GM12878 (cell line): Measurements from ENCODE around the gene ZSWIM3. TPM values are rescaled to one million over a fixed set of nuclear protein-coding genes. Genes with fewer than 3 reads are reported as not detected.

Experiments used
- ATAC-seq: fragments of 200-7000 bp; cut with Tn5 transposase; 3 replicates; pipeline ENCODE4 v1.9.1; 2020; ENCODE audit warnings: mild to moderate bottlenecking, moderate library complexity
- BruUV-seq: library from RNA; stranded (reverse); fragments of 400-500 nt; replicated peaks from 2 replicates; lab custom pipeline; 2021; lab: Mats Ljungman, UMichigan
- CTCF ChIA-PET: fragments of 300-600 bp; sonication (Branson Sonifier 250); formaldehyde crosslinking; extraction: SDS; loops from one replicate; lab custom pipeline; 2021; ENCODE audit warnings: inconsistent platforms; lab: Yijun Ruan, JAX
- POLR2A ChIA-PET: fragments of 350-600 bp; formaldehyde crosslinking; extraction: SDS; loops from one replicate; lab custom pipeline; 2021; ENCODE audit warnings: inconsistent platforms; lab: Charles Lee
- RAD21 ChIA-PET: fragments of 300-600 bp; sonication (Branson Sonifier 250); formaldehyde crosslinking; loops from one replicate; lab custom pipeline; 2023; ENCODE audit warnings: antibody characterized with exemption; ENCODE audit not compliant: unreplicated experiment; lab: Charles Lee
- SMC1A ChIA-PET: fragments of 300-600 bp; sonication (Branson Sonifier 250); formaldehyde crosslinking; loops from one replicate; lab custom pipeline; 2023; ENCODE audit not compliant: unreplicated experiment, uncharacterized antibody; lab: Charles Lee
- DNase-seq: peaks from one replicate; pipeline ENCODE4 v3.0.0-alpha.2; 2011; ENCODE audit warnings: low read depth, low spot score
- FAIRE-seq: peaks from 3 replicates; lab custom pipeline; 2011; peaks lifted over from hg19 to GRCh38; lab: Jason Lieb, UNC
- H2AFZ ChIP-seq: 2 replicates; pipeline ENCODE4 v1.6.0; 2011; ENCODE audit warnings: low read depth, low read length, control low read depth; ENCODE audit not compliant: control insufficient read depth
- H3K27ac ChIP-seq: 2 replicates; pipeline ENCODE4 v1.5.1; 2011; ENCODE audit warnings: control low read depth; ENCODE audit not compliant: control insufficient read depth, insufficient read depth
- H3K27me3 ChIP-seq, 2 experiments: replicated peaks in 1 of 2; 2 replicates each; pipeline versions ENCODE4 v1.6.0 to v1.6.1; 2011; ENCODE audit warnings: low read length in 1 of 2; ENCODE audit not compliant: control insufficient read depth in 2 of 2, insufficient read depth in 2 of 2
- H3K36me3 ChIP-seq, 2 experiments: 2 replicates each; pipeline ENCODE4 v1.5.1; 2011; ENCODE audit warnings: low read length in 1 of 2; ENCODE audit not compliant: control insufficient read depth in 2 of 2, insufficient read depth in 2 of 2
- H3K4me1 ChIP-seq: 2 replicates; pipeline ENCODE4 v1.6.1; 2011; ENCODE audit warnings: mild to moderate bottlenecking, low read length, moderate library complexity, mixed read lengths; ENCODE audit not compliant: control insufficient read depth, insufficient read depth
- H3K4me2 ChIP-seq: 2 replicates; pipeline ENCODE4 v1.6.0; 2011; ENCODE audit warnings: control low read depth; ENCODE audit not compliant: control insufficient read depth, insufficient read depth
- H3K4me3 ChIP-seq: fragments of 200-600 bp; sonication (generic); 2 replicates; pipeline ENCODE4 v1.5.1; 2016
- H3K79me2 ChIP-seq: 2 replicates; pipeline ENCODE4 v1.6.0; 2011; ENCODE audit warnings: low read length; ENCODE audit not compliant: control insufficient read depth, insufficient read depth
- H3K9ac ChIP-seq: 2 replicates; pipeline ENCODE4 v1.8.0; 2011; ENCODE audit warnings: low read length, control low read depth, mixed read lengths; ENCODE audit not compliant: control insufficient read depth, insufficient read depth
- H3K9me3 ChIP-seq: replicated peaks from 3 replicates; pipeline ENCODE4 v1.5.1; 2011; ENCODE audit warnings: mild to moderate bottlenecking, low read length; ENCODE audit not compliant: control insufficient read depth, insufficient read depth
- H4K20me1 ChIP-seq: 2 replicates; pipeline ENCODE4 v1.6.0; 2011; ENCODE audit not compliant: control insufficient read depth, insufficient read depth
- BACH1 ChIP-seq: fragments of 450-650 bp; IDR thresholded peaks from 2 replicates; pipeline ENCODE4 v1.6.1; 2017; ENCODE audit warnings: mild to moderate bottlenecking, borderline replicate concordance
- BMI1 ChIP-seq: fragments of 450-650 bp; IDR thresholded peaks from 2 replicates; pipeline ENCODE4 v1.6.1; 2016; ENCODE audit warnings: mild to moderate bottlenecking, moderate library complexity, borderline replicate concordance
- CHD1 ChIP-seq: IDR thresholded peaks from 2 replicates; pipeline ENCODE4 v1.6.1; 2012; ENCODE audit warnings: low read depth, low read length, improper control_type of control experiment
- EGR1 ChIP-seq, 2 experiments: IDR thresholded peaks; 1 replicate in 1 of 2; 2 replicates in 1 of 2; pipeline ENCODE4 v1.6.1; 2011 to 2012; ENCODE audit warnings: low read depth in 2 of 2, low read length in 2 of 2, borderline replicate concordance in 1 of 2, mild to moderate bottlenecking in 1 of 2, moderate library complexity in 1 of 2
- FOS ChIP-seq: IDR thresholded peaks from 3 replicates; pipeline ENCODE4 v1.6.1; 2011; ENCODE audit warnings: borderline replicate concordance; ENCODE audit not compliant: insufficient read length; ENCODE audit errors: extremely low read depth
- IRF4 ChIP-seq: IDR thresholded peaks from 2 replicates; pipeline ENCODE4 v1.6.1; 2011; ENCODE audit warnings: low read depth, low read length
- JUNB ChIP-seq: IDR thresholded peaks from 2 replicates; pipeline ENCODE4 v1.6.1; 2016; ENCODE audit warnings: antibody characterized with exemption, mild to moderate bottlenecking
- MYB ChIP-seq: fragments of 150-350 bp; IDR thresholded peaks from 2 replicates; pipeline ENCODE4 v1.6.1; 2014; ENCODE audit warnings: mild to moderate bottlenecking, low read depth, low read length, borderline replicate concordance
- NR2F1 ChIP-seq: fragments of 450-650 bp; conservative IDR thresholded peaks from 2 replicates; pipeline ENCODE4 v1.6.1; 2017; ENCODE audit warnings: mild to moderate bottlenecking
- RAD51 ChIP-seq: fragments of 450-650 bp; IDR thresholded peaks from 2 replicates; pipeline ENCODE4 v1.6.1; 2016; ENCODE audit warnings: moderate library complexity, mild to moderate bottlenecking, inconsistent platforms
- RFX5 ChIP-seq: IDR thresholded peaks from 2 replicates; pipeline ENCODE4 v1.6.1; 2011; ENCODE audit warnings: low read depth, low read length, improper control_type of control experiment
- SREBF2 ChIP-seq: IDR thresholded peaks from 2 replicates; pipeline ENCODE4 v1.6.1; 2012; ENCODE audit warnings: mild to moderate bottlenecking, low read length
- ZNF217 ChIP-seq: fragments of 450-650 bp; IDR thresholded peaks from 2 replicates; pipeline ENCODE4 v1.6.1; 2017; ENCODE audit warnings: antibody characterized with exemption, mild to moderate bottlenecking
- ZNF24 ChIP-seq: fragments of 450-650 bp; IDR thresholded peaks from 2 replicates; pipeline ENCODE4 v1.6.1; 2017; ENCODE audit warnings: antibody characterized with exemption, mild to moderate bottlenecking
- WGBS: methylation state at CpG from one replicate; pipeline ENCODE4 v1.1.6; 2016; ENCODE audit warnings: low lambda C conversion rate; ENCODE audit not compliant: insufficient replicate concordance, insufficient coverage; ENCODE audit errors: missing lambda C conversion rate; 5-methylcytosine and 5-hydroxymethylcytosine counted together
- in situ Hi-C: fragments of 300-500 bp; cut with MboI; formaldehyde crosslinking; loops from 9 replicates; pipeline ENCODE4 v1.14.3; 2018; ENCODE audit warnings: mixed read lengths
- intact Hi-C: fragments of 100-400 bp; cut with micrococcal nuclease; formaldehyde crosslinking; loops from one replicate; pipeline ENCODE4 v1.14.2; 2022; ENCODE audit not compliant: unreplicated experiment
- polyA plus RNA-seq, 11 experiments: library from polyadenylated mRNA; depleted of rRNA in 4 of 11; unstranded in 6 of 11; stranded (reverse) in 5 of 11; fragments of >200 nt; fragmentation: Nextera tagmentation in 4 of 11; fragmentation: Illumina TruSeq in 1 of 11; extraction: Ambion mirVana in 4 of 11; extraction: Trizol in 1 of 11; gene quantifications; 1 replicate in 1 of 11; 2 replicates in 10 of 11; pipeline versions ENCODE4 v1.2.1 to v1.2.3, GENCODE V29; 2011 to 2016; ENCODE audit warnings: inconsistent platforms in 2 of 11, missing spikeins in 2 of 11, low read depth in 1 of 11
- total RNA-seq, 4 experiments: library from RNA; depleted of rRNA in 3 of 4; stranded (reverse); fragments of >200 nt in 3 of 4; fragmentation: Illumina TruSeq in 1 of 4; extraction: Trizol in 1 of 4; gene quantifications; 2 replicates each; pipeline versions ENCODE4 v1.2.1 to v1.2.3, GENCODE V29; 2013 to 2021
- TF ChIP-seq, protein P1 (sequence below): fragments of 450-650 bp; IDR thresholded peaks from 2 replicates; pipeline ENCODE4 v1.6.1; 2017; ENCODE audit warnings: borderline replicate concordance
- TF ChIP-seq, protein P2 (sequence below): fragments of 450-650 bp; formaldehyde crosslinking; IDR thresholded peaks from 2 replicates; pipeline ENCODE4 v1.4.0; 2020; ENCODE audit warnings: mild to moderate bottlenecking, moderate library complexity

Gene ZSWIM3
- total and polyA plus RNA-seq, 10 of the 15 experiments (the other 5 are each of a cell fraction or from before 2014, with no cell fraction given), result 1.6 to 5.1 (median 4.2) TPM

DNA sequence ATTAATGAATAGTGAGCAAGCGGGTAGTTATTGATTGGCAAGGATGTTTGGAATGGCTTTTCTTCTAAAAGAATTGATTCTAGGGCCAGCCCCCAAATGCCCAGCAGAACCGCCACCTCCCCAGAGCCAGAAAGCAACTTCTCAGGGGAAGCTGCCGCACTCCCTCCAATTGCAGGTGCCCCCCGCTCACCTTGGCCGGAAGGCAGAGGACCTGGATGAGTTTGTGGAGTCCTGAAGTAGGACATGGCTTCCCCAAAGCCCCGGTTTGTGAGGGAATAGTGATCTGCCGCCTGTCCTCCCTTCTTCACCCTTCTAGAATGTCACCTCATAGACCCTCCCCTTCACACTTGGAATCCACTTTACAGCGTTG, 29.9 kb downstream of the ZSWIM3 start, which contains the start of gene SPATA25 (continued):
- no peak for TF ChIP-seq SREBF2
- no peak for TF ChIP-seq EGR1 (IDR thresholded peaks at IDR 0.05; ENCODE audit: borderline replicate concordance in 1 of 2, low read depth in 2 of 2, low read length in 2 of 2)
- no peak for TF ChIP-seq ZNF217
- no peak for TF ChIP-seq MYB

DNA sequence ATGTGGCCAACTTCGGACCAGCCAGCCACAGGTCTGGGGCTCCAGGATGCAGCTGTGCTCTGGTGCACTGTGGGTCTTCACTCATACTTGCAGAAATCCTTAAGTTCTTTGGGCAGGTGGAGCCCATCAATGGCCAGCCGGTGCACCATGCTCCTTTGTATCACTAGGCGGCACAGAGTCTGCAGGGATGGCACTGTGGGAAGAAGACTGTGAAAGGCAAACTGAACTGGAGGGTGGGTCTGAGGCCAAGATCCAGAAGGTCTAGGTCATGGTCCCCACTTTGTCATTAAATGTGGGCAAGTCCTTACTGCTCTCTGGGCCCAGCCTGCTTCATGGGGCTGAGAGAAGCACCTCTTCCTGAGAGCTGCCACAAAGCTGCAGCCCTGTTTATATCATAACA, 31.3 kb downstream of the ZSWIM3 start:
- ATAC-seq, result no peak

More for the DNA sequence above, 31.3 kb downstream of the ZSWIM3 start:
- H3K4me2 ChIP-seq, result no peak overlapping the region
- no peak overlapping the region for H2AFZ ChIP-seq
- RAD21 ChIA-PET, result interaction anchor here (2.4 to 2.9 kb wide), 2 partner anchors 7 to 46 kb away, joined by 11 to 25 read pairs; partner anchors contain the start of genes PCIF1 and ZSWIM1
- peaks cover 32% of the 10 kb centered on the region for H3K4me1 ChIP-seq
- DNase-seq, result no peak
- no TSS peak for BruUV-seq
- peaks cover 8% of the 10 kb centered on the region for H3K79me2 ChIP-seq
- CTCF ChIA-PET, result interaction anchor here (0.8 to 3.0 kb wide), 5 partner anchors 7 to 90 kb away, joined by 3 to 38 read pairs (median 15); partner anchors contain the start of gene ZSWIM1
- 77% methylated on average over 3 of the region's 3 CpGs for WGBS
- H3K27ac ChIP-seq, result no peak overlapping the region
- no peak for TF ChIP-seq NR2F1
- TF ChIP-seq JUNB, result no peak
- TF ChIP-seq RFX5, result no peak
- no peak for TF ChIP-seq CHD1
- TF ChIP-seq, protein P1, sequence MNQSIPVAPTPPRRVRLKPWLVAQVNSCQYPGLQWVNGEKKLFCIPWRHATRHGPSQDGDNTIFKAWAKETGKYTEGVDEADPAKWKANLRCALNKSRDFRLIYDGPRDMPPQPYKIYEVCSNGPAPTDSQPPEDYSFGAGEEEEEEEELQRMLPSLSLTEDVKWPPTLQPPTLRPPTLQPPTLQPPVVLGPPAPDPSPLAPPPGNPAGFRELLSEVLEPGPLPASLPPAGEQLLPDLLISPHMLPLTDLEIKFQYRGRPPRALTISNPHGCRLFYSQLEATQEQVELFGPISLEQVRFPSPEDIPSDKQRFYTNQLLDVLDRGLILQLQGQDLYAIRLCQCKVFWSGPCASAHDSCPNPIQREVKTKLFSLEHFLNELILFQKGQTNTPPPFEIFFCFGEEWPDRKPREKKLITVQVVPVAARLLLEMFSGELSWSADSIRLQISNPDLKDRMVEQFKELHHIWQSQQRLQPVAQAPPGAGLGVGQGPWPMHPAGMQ, result no peak
- TF ChIP-seq RAD51, result no peak
- TF ChIP-seq, protein P2, sequence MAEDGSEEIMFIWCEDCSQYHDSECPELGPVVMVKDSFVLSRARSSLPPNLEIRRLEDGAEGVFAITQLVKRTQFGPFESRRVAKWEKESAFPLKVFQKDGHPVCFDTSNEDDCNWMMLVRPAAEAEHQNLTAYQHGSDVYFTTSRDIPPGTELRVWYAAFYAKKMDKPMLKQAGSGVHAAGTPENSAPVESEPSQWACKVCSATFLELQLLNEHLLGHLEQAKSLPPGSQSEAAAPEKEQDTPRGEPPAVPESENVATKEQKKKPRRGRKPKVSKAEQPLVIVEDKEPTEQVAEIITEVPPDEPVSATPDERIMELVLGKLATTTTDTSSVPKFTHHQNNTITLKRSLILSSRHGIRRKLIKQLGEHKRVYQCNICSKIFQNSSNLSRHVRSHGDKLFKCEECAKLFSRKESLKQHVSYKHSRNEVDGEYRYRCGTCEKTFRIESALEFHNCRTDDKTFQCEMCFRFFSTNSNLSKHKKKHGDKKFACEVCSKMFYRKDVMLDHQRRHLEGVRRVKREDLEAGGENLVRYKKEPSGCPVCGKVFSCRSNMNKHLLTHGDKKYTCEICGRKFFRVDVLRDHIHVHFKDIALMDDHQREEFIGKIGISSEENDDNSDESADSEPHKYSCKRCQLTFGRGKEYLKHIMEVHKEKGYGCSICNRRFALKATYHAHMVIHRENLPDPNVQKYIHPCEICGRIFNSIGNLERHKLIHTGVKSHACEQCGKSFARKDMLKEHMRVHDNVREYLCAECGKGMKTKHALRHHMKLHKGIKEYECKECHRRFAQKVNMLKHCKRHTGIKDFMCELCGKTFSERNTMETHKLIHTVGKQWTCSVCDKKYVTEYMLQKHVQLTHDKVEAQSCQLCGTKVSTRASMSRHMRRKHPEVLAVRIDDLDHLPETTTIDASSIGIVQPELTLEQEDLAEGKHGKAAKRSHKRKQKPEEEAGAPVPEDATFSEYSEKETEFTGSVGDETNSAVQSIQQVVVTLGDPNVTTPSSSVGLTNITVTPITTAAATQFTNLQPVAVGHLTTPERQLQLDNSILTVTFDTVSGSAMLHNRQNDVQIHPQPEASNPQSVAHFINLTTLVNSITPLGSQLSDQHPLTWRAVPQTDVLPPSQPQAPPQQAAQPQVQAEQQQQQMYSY (CRISPR knock-in tag), result no peak
- TF ChIP-seq BACH1, result no peak
- no peak for TF ChIP-seq IRF4
- TF ChIP-seq FOS, result no peak
- no peak for TF ChIP-seq MYB
- TF ChIP-seq ZNF24, result no peak
- no peak for TF ChIP-seq BMI1
- in situ Hi-C loops (no loop called here), intact Hi-C loops (no loop called here)
- POLR2A ChIA-PET, result interaction anchor here (0.8 to 1.5 kb wide), 3 partner anchors 16 to 72 kb away, joined by 4 to 5 read pairs (median 4); no protein-coding TSS in a partner anchor
- H3K4me3 ChIP-seq, result no peak overlapping the region
- H3K36me3 ChIP-seq, result peaks cover 2 to 4% of the 10 kb centered on the region in 2 experiments; a peak in 2 of 4 replicates
- H3K9me3 ChIP-seq, result no peaks in the 10 kb centered on the region
- no peak overlapping the region for H3K9ac ChIP-seq
- SMC1A ChIA-PET, result interaction anchor here (2.8 kb wide), 1 partner anchor 82 kb away, joined by 9 read pairs; no protein-coding TSS in a partner anchor
- no peaks in the 10 kb centered on the region for H3K27me3 ChIP-seq
- FAIRE-seq, result no peak
- no peaks in the 10 kb centered on the region for H4K20me1 ChIP-seq
